ENCODE results near the gene GPATCH11. TPM values are rescaled to one million over a fixed set of nuclear protein-coding genes. Genes with fewer than 3 reads are reported as not detected.

Gene GPATCH11
- total and polyA plus RNA-seq, 2 of the 4 experiments (the other 2 are of a cell fraction), result 3.9 to 4.7 TPM

DNA sequence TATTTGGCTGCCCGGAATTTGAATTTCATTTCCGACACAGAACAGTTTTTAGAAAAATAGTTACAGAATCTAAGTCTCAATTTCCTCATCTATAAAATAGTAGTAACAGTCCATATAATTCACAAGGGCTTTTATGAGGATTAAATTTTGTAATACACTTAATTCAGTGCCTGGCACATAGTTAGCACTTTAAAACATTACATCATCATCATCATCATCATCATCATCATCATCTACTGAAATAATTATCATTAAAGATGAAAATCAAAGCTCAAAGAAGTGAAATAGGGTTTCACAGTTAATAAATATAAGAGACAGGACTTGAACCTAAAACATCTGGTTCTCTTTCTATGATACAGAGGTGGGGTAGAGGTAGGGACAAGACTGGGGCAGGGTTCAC is 13.4 kb upstream of the GPATCH11 start:
- Histone ChIP-seq H3K4me1 (ENCODE audit: control insufficient read depth, insufficient read depth, low read length) (no peaks in the 10 kb centered on the region), H4K20me1 (ENCODE audit: insufficient read depth, low read length) (no peaks in the 10 kb centered on the region), H3K79me1 (ENCODE audit: low read depth in 1 of 2, low read length in 2 of 2) (0 out of 4 replicates have a peak, but pooled peaks cover 0 to 4% of the 10 kb centered on the region in 2 experiments), H3K18ac (ENCODE audit: low read depth, low read length) (no peak overlapping the region), H2AFZ (replicated peaks; ENCODE audit: low read length, poor library complexity) (no peak overlapping the region), H2BK120ac (ENCODE audit: low read depth, low read length) (no peak overlapping the region), H4K8ac (ENCODE audit: low read depth in 2 of 2, low read length in 2 of 2) (no peak overlapping the region), H3K23ac (ENCODE audit: low read depth, low read length) (no peak overlapping the region), H4K5ac (ENCODE audit: low read depth, low read length) (no peak overlapping the region), H4K91ac (ENCODE audit: insufficient read depth, low read depth, low read length) (no peak overlapping the region), H3K4ac (ENCODE audit: low read depth, low read length) (no peak overlapping the region), H3K36me3 (ENCODE audit: control insufficient read depth, insufficient read depth, low read length) (peaks cover 11% of the 10 kb centered on the region), H3K9me3 (ENCODE audit: control insufficient read depth, insufficient read depth, low read length) (no peaks in the 10 kb centered on the region), H2AK5ac (ENCODE audit: low read depth, low read length) (no peak overlapping the region), H3K4me3 (ENCODE audit: insufficient read depth, low read depth, low read length) (no peak overlapping the region), H3K9me1 (ENCODE audit: insufficient read depth, low read length) (no peaks in the 10 kb centered on the region; the same call in 1 of the 2 replicates), H3K27ac (ENCODE audit: insufficient read depth, low read length) (no peak overlapping the region), H3K9ac (ENCODE audit: low read depth, low read length) (no peak overlapping the region), H2BK20ac (ENCODE audit: low read depth, low read length) (no peak overlapping the region), H3K56ac (ENCODE audit: extremely low read depth, insufficient read depth, low read length) (no peak overlapping the region), H2AK9ac (replicated peaks; ENCODE audit: low read depth, low read length, poor library complexity) (no peak overlapping the region), H2BK5ac (ENCODE audit: low read depth, low read length, poor library complexity, severe bottlenecking) (no peak overlapping the region), H2BK15ac (ENCODE audit: low read depth, low read length) (no peak overlapping the region), H3K4me2 (ENCODE audit: low read depth, low read length) (no peak overlapping the region), H3K14ac (replicated peaks; ENCODE audit: low read depth, low read length) (no peak overlapping the region), H3K27me3 (ENCODE audit: control insufficient read depth, insufficient read depth, low read length) (no peaks in the 10 kb centered on the region)
- intact Hi-C loops (cut with micrococcal nuclease) (no loop called here), in situ Hi-C loops (cut with MboI; ENCODE audit: low sequenced_read_pairs) (no loop called here), dilution Hi-C loops (cut with HindIII; ENCODE audit: low sequenced_read_pairs, unreplicated experiment) (no loop called here)
- DNase-seq (no peak), ATAC-seq (ENCODE audit: low read depth) (no peak)
- CTCF ChIA-PET, result interaction anchor here (0.6 kb wide), 1 partner anchor 161 kb away, joined by 3 read pairs; no protein-coding TSS in a partner anchor
- WGBS, 2 experiments (ENCODE audit: extremely low coverage in 2 of 2, insufficient read length in 1 of 2), result no CpG with 5 or more reads among the region's 2 CpGs
- TF ChIP-seq MXI1 (IDR thresholded peaks at IDR 0.05; ENCODE audit: borderline replicate concordance, low read depth, low read length) (no peak), MAZ (IDR thresholded peaks at IDR 0.05; ENCODE audit: borderline replicate concordance, low read depth, low read length) (no peak), RCOR1 (IDR thresholded peaks at IDR 0.05; ENCODE audit: insufficient replicate concordance, low read length) (no peak), CEBPB (IDR thresholded peaks at IDR 0.05; ENCODE audit: low read depth, low read length) (no peak), NFE2L2 (IDR thresholded peaks at IDR 0.05; ENCODE audit: low read depth, low read length) (no peak), CHD1 (IDR thresholded peaks at IDR 0.05; ENCODE audit: low read depth, low read length) (no peak), RFX5 (IDR thresholded peaks at IDR 0.05; ENCODE audit: low read depth, low read length) (no peak), FOS (IDR thresholded peaks at IDR 0.05; ENCODE audit: low read depth, low read length) (no peak)
- TF ChIP-seq, protein P1, sequence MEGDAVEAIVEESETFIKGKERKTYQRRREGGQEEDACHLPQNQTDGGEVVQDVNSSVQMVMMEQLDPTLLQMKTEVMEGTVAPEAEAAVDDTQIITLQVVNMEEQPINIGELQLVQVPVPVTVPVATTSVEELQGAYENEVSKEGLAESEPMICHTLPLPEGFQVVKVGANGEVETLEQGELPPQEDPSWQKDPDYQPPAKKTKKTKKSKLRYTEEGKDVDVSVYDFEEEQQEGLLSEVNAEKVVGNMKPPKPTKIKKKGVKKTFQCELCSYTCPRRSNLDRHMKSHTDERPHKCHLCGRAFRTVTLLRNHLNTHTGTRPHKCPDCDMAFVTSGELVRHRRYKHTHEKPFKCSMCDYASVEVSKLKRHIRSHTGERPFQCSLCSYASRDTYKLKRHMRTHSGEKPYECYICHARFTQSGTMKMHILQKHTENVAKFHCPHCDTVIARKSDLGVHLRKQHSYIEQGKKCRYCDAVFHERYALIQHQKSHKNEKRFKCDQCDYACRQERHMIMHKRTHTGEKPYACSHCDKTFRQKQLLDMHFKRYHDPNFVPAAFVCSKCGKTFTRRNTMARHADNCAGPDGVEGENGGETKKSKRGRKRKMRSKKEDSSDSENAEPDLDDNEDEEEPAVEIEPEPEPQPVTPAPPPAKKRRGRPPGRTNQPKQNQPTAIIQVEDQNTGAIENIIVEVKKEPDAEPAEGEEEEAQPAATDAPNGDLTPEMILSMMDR (conservative IDR thresholded peaks at IDR 0.05; ENCODE audit: low read depth, low read length), result no peak
- TF ChIP-seq, protein P2, sequence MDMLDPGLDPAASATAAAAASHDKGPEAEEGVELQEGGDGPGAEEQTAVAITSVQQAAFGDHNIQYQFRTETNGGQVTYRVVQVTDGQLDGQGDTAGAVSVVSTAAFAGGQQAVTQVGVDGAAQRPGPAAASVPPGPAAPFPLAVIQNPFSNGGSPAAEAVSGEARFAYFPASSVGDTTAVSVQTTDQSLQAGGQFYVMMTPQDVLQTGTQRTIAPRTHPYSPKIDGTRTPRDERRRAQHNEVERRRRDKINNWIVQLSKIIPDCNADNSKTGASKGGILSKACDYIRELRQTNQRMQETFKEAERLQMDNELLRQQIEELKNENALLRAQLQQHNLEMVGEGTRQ (IDR thresholded peaks at IDR 0.05; ENCODE audit: low read depth, low read length), result no peak
- POLR2A ChIA-PET (ENCODE audit: unreplicated experiment), result no interaction called here
- BruUV-seq (replicated peaks), result no TSS peak

All from IMR-90 (cell line).